GM21526 (cell line): ENCODE measurements around the gene LDHAL6A.

ENCODE experiments used
- ATAC-seq: cut with Tn5 transposase; IDR thresholded peaks from one replicate; pipeline ENCODE4 v1.9.1; 2021; ENCODE audit warnings: moderate library complexity; ENCODE audit not compliant: unreplicated experiment, low FRiP score

The LDHAL6A gene

GRCh38 chr11:18490319-18490718, 34.7 kb downstream of the LDHAL6A start:
- no peak for ATAC-seq

- no peak for ATAC-seq
Measured at GRCh38 chr11:18490736-18491485, 35.3 kb downstream of the LDHAL6A start.

- ATAC-seq = no peak
Measured at GRCh38 chr11:18491924-18492323, 36.3 kb downstream of the LDHAL6A start.

- ATAC-seq = no peak
Measured at GRCh38 chr11:18492888-18493287, 37.2 kb downstream of the LDHAL6A start.

- no peak for ATAC-seq
Measured at GRCh38 chr11:18493310-18493709, 37.7 kb downstream of the LDHAL6A start.

- ATAC-seq = no peak
Measured at GRCh38 chr11:18495271-18495670, 39.6 kb downstream of the LDHAL6A start.

GRCh38 chr11:18495703-18496102, 40.0 kb downstream of the LDHAL6A start:
- no peak for ATAC-seq

GRCh38 chr11:18498039-18498438, 42.4 kb downstream of the LDHAL6A start:
- ATAC-seq = no peak

- no peak for ATAC-seq
Measured at GRCh38 chr11:18501629-18502028, 46.0 kb downstream of the LDHAL6A start.

GRCh38 chr11:18502352-18502751, 46.7 kb downstream of the LDHAL6A start:
- ATAC-seq = no peak

- no peak for ATAC-seq
Measured at GRCh38 chr11:18521122-18521521, 65.5 kb downstream of the LDHAL6A start.

- ATAC-seq = no peak
Measured at GRCh38 chr11:18522388-18522787, 66.7 kb downstream of the LDHAL6A start.

- no peak for ATAC-seq
Measured at GRCh38 chr11:18523084-18523483, 67.4 kb downstream of the LDHAL6A start.

GRCh38 chr11:18524248-18524647, 68.6 kb downstream of the LDHAL6A start:
- ATAC-seq = no peak

- ATAC-seq = no peak
Measured at GRCh38 chr11:18526130-18526520, 70.5 kb downstream of the LDHAL6A start.

GRCh38 chr11:18526521-18527296, 71.1 kb downstream of the LDHAL6A start, which contains the start of gene TSG101:
Gene TSG101 (minus strand): TSS chr11:18526942. CDS start chr11:18526816, 126 bp downstream.
- ATAC-seq = peak; percentile 95

- no peak for ATAC-seq
Measured at GRCh38 chr11:18527512-18527911, 71.9 kb downstream of the LDHAL6A start.
